IPS-11a (cell line): ENCODE measurements around the gene TMEM168.

Experiments used
- H3K4me3 ChIP-seq: one replicate; pipeline ENCODE4 v1.5.1; 2013; ENCODE audit warnings: low read depth, low read length, control low read depth

TMEM168 gene

DNA sequence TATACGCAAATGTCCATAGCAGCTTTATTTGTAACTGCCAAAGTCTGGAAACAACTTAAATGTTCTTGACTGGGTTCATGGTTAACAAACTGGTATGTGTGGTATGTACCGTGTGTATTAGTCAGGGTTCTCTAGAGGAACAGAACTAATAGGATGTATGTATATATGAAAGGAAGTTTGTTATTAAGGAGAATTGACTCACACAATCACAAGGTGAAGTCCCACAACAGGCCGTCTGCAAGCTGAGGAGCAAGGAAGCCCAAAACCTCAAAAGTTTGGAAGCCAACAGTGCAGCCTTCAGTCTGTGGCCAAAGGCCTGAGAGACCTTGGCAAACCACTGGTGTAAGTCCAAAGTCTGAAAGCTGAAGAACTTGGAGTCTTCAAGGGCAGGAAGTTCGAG lies 66.8 kb downstream of the TMEM168 start:
- no peak overlapping the region for H3K4me3 ChIP-seq

DNA sequence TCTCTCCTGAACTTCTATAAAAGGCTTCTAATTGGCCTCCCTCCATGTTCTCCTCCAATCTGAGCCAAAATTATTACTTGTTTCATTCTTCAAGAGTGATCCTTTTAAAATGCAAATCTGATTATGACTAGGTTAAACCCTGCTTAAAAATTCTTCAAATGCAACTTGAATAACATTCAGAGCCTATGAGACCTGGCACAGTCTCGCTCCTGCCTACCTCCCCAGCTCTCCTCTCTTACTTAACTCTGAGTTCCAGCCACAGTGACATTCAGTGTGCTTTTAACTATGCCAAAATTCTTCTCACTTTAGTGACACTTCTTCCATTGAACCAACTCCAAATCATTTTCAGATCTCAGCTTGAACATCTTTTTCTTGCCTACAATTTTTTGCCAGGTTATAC lies 68.8 kb downstream of the TMEM168 start:
- H3K4me3 ChIP-seq = no peak overlapping the region

DNA sequence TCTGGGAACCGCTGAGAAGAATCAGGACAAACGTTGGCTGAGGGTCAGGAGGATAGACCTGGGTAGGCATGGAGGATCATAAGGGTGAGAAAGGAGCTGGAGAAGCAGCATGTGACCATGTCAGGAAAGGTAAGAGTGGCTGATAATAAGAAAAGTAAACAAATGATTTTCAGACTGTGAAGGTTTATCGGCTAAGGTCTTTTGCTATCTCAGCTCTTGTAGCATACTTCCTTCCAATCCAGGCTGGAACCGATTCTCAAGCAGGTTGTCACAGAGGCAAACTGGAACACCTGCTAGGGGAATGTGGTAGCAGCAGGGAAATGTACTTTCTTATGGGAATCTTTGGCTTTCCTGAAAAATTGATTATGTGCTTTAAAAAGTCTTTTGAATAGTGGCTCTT lies 74.7 kb downstream of the TMEM168 start:
- no peak overlapping the region for H3K4me3 ChIP-seq

DNA sequence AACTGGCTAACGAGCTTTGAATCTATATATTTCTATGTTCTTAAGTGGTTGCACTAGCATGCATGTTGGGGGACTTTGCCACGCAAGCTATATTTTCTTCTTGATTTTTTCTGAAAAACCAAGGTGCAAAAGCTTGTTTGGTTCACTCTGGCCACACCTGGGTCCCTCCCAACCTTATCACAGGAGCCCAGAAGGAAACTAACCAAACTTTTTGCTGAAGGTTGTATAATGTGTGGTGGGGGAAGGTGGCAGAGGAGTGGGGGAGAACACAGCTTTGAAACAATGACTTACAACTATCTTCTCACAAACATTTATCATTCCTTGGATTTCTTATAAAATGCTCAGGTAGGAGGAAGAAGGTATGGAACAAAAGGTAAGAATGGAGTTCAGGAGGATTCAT lies 75.3 kb downstream of the TMEM168 start:
- no peak overlapping the region for H3K4me3 ChIP-seq
